IMR-90 (cell line): Measurements from ENCODE around the gene VWCE. TPM values are rescaled to one million over a fixed set of nuclear protein-coding genes. Genes with fewer than 3 reads are reported as not detected.
"Not testable (repeated sequence)": the region's sequence is repeated elsewhere in the genome, so short reads cannot be mapped to it uniquely, and the experiment has no call there.

Source experiments
- ATAC-seq: fragments of 200-7000 bp; cut with Tn5 transposase; 2 replicates; pipeline ENCODE4 v1.9.1; 2020; ENCODE audit warnings: low read depth, mild to moderate bottlenecking, moderate library complexity
- BruUV-seq: library from RNA; stranded (reverse); fragments of 400-500 nt; replicated peaks from 2 replicates; lab custom pipeline; 2021; lab: Mats Ljungman, UMichigan
- CTCF ChIA-PET: fragments of 300-600 bp; formaldehyde crosslinking; extraction: SDS; loops from one replicate; lab custom pipeline; 2021; ENCODE audit warnings: antibody characterized with exemption; lab: Yijun Ruan, JAX
- POLR2A ChIA-PET: fragments of 300-600 bp; sonication (Branson Sonifier 250); formaldehyde crosslinking; loops from one replicate; lab custom pipeline; 2022; ENCODE audit warnings: antibody characterized with exemption; ENCODE audit not compliant: unreplicated experiment; lab: Charles Lee
- DNase-seq: peaks from one replicate; pipeline ENCODE4 v3.0.0; 2013
- H2AFZ ChIP-seq: replicated peaks from 2 replicates; pipeline ENCODE3; 2013; ENCODE audit warnings: low read length, mild to moderate bottlenecking; ENCODE audit not compliant: poor library complexity
- H2AK5ac ChIP-seq: 2 replicates; pipeline ENCODE4 v1.6.1; 2013; ENCODE audit warnings: low read depth, low read length, inconsistent platforms
- H2AK9ac ChIP-seq: replicated peaks from 2 replicates; pipeline ENCODE3; 2013; ENCODE audit warnings: mild to moderate bottlenecking, low read depth, low read length, moderate library complexity; ENCODE audit not compliant: poor library complexity
- H2BK120ac ChIP-seq: 2 replicates; pipeline ENCODE4 v1.6.1; 2013; ENCODE audit warnings: low read depth, low read length, inconsistent platforms
- H2BK15ac ChIP-seq: 3 replicates; pipeline ENCODE4 v1.6.1; 2013; ENCODE audit warnings: low read depth, low read length, inconsistent platforms
- H2BK20ac ChIP-seq: 2 replicates; pipeline ENCODE4 v1.6.1; 2013; ENCODE audit warnings: low read depth, mild to moderate bottlenecking, inconsistent platforms, low read length, moderate library complexity
- H2BK5ac ChIP-seq: 2 replicates; pipeline ENCODE4 v1.6.1; 2013; ENCODE audit warnings: mild to moderate bottlenecking, low read depth, low read length, inconsistent platforms; ENCODE audit not compliant: poor library complexity, severe bottlenecking
- H3K14ac ChIP-seq: replicated peaks from 2 replicates; pipeline ENCODE4 v1.6.1; 2013; ENCODE audit warnings: low read depth, low read length, inconsistent platforms
- H3K18ac ChIP-seq: 2 replicates; pipeline ENCODE4 v1.6.1; 2013; ENCODE audit warnings: low read depth, low read length, control low read depth
- H3K23ac ChIP-seq: 2 replicates; pipeline ENCODE4 v1.6.1; 2013; ENCODE audit warnings: low read depth, low read length, inconsistent platforms
- H3K27ac ChIP-seq: 2 replicates; pipeline ENCODE4 v1.5.1; 2013; ENCODE audit warnings: mild to moderate bottlenecking, control low read depth, low read length; ENCODE audit not compliant: insufficient read depth
- H3K27me3 ChIP-seq: 2 replicates; pipeline ENCODE4 v1.6.1; 2013; ENCODE audit warnings: low read length; ENCODE audit not compliant: control insufficient read depth, insufficient read depth
- H3K36me3 ChIP-seq: 2 replicates; pipeline ENCODE4 v1.6.1; 2013; ENCODE audit warnings: low read length, mixed read lengths; ENCODE audit not compliant: control insufficient read depth, insufficient read depth
- H3K4ac ChIP-seq: 2 replicates; pipeline ENCODE4 v1.6.1; 2013; ENCODE audit warnings: low read depth, low read length, inconsistent platforms
- H3K4me1 ChIP-seq: 2 replicates; pipeline ENCODE4 v1.6.1; 2013; ENCODE audit warnings: low read length, mixed read lengths; ENCODE audit not compliant: control insufficient read depth, insufficient read depth
- H3K4me2 ChIP-seq: 2 replicates; pipeline ENCODE4 v1.6.1; 2013; ENCODE audit warnings: low read depth, mild to moderate bottlenecking, control low read depth, low read length, moderate library complexity
- H3K4me3 ChIP-seq: 2 replicates; pipeline ENCODE4 v1.5.1; 2013; ENCODE audit warnings: low read depth, mild to moderate bottlenecking, control low read depth, low read length, moderate library complexity; ENCODE audit not compliant: insufficient read depth
- H3K56ac ChIP-seq: 2 replicates; pipeline ENCODE4 v1.6.1; 2013; ENCODE audit warnings: low read length, inconsistent platforms; ENCODE audit not compliant: insufficient read depth; ENCODE audit errors: extremely low read depth
- H3K79me1 ChIP-seq, 2 experiments: 2 replicates each; pipeline ENCODE4 v1.6.1; 2013; ENCODE audit warnings: low read length in 2 of 2, inconsistent platforms in 1 of 2, low read depth in 1 of 2
- H3K9ac ChIP-seq: 2 replicates; pipeline ENCODE4 v1.6.1; 2013; ENCODE audit warnings: low read depth, low read length, control low read depth
- H3K9me1 ChIP-seq: 2 replicates; pipeline ENCODE4 v1.6.1; 2013; ENCODE audit warnings: low read length, inconsistent platforms; ENCODE audit not compliant: insufficient read depth
- H3K9me3 ChIP-seq: 2 replicates; pipeline ENCODE4 v1.6.1; 2013; ENCODE audit warnings: low read length; ENCODE audit not compliant: control insufficient read depth, insufficient read depth
- H4K20me1 ChIP-seq: 2 replicates; pipeline ENCODE4 v1.6.1; 2013; ENCODE audit warnings: low read length, inconsistent platforms; ENCODE audit not compliant: insufficient read depth
- H4K5ac ChIP-seq: 2 replicates; pipeline ENCODE4 v1.6.1; 2013; ENCODE audit warnings: mild to moderate bottlenecking, low read depth, low read length, control low read depth
- H4K8ac ChIP-seq, 2 experiments: 2 replicates each; pipeline ENCODE4 v1.6.1; 2013; ENCODE audit warnings: low read depth in 2 of 2, low read length in 2 of 2, control low read depth in 1 of 2, inconsistent platforms in 1 of 2
- H4K91ac ChIP-seq: 2 replicates; pipeline ENCODE4 v1.6.1; 2013; ENCODE audit warnings: low read depth, low read length, inconsistent platforms; ENCODE audit not compliant: insufficient read depth
- WGBS, 2 experiments: methylation state at CpG; one replicate each; pipeline versions ENCODE4 v1.1.5 to v1.1.7; 2013; ENCODE audit warnings: missing lambda C conversion rate in 2 of 2; ENCODE audit not compliant: insufficient read length in 1 of 2; ENCODE audit errors: extremely low coverage in 2 of 2; 5-methylcytosine and 5-hydroxymethylcytosine counted together
- dilution Hi-C: fragments of 300-500 bp; cut with HindIII; formaldehyde crosslinking; loops from one replicate; pipeline ENCODE4 v1.14.3; 2018; ENCODE audit warnings: low sequenced_read_pairs; ENCODE audit not compliant: unreplicated experiment
- in situ Hi-C: fragments of 300-500 bp; cut with MboI; formaldehyde crosslinking; loops from 3 replicates; pipeline ENCODE4 v1.14.3; 2019; ENCODE audit warnings: low sequenced_read_pairs, inconsistent platforms, mixed read lengths
- intact Hi-C: fragments of 100-400 bp; cut with micrococcal nuclease; formaldehyde crosslinking; loops from 2 replicates; pipeline ENCODE4 v1.10.0; 2022
- polyA plus RNA-seq, 3 experiments: library from polyadenylated mRNA; depleted of rRNA; stranded (reverse); fragments of >200 nt; gene quantifications; 2 replicates each; pipeline ENCODE4 v1.2.3, GENCODE V29; 2012; ENCODE audit warnings: low replicate concordance in 1 of 3
- total RNA-seq: library from RNA; depleted of rRNA; stranded (reverse); fragments of >200 nt; gene quantifications from 2 replicates; pipeline ENCODE4 v1.2.3, GENCODE V29; 2012

Gene VWCE
- total and polyA plus RNA-seq, 2 of the 4 experiments (the other 2 are of a cell fraction): under 0.01 to 1.1 TPM

GRCh38 chr11:61232548-61233145 is 62.5 kb downstream of the VWCE start:
- H3K4me1 ChIP-seq, H3K23ac ChIP-seq, H3K4me3 ChIP-seq, H3K9me3 ChIP-seq, H2BK15ac ChIP-seq, H3K4me2 ChIP-seq, BruUV-seq, H2AK9ac ChIP-seq, H2BK120ac ChIP-seq, ATAC-seq, H2BK5ac ChIP-seq, H4K8ac ChIP-seq, H3K9ac ChIP-seq, in situ Hi-C loops, H2AFZ ChIP-seq, H2BK20ac ChIP-seq, H4K5ac ChIP-seq, H3K27ac ChIP-seq, POLR2A ChIA-PET, H3K9me1 ChIP-seq, H2AK5ac ChIP-seq, H3K79me1 ChIP-seq, H3K4ac ChIP-seq, H3K27me3 ChIP-seq, H3K18ac ChIP-seq, H4K20me1 ChIP-seq, intact Hi-C loops, H3K14ac ChIP-seq, H3K56ac ChIP-seq, DNase-seq, H4K91ac ChIP-seq, dilution Hi-C loops, H3K36me3 ChIP-seq, CTCF ChIA-PET: not testable (repeated sequence)
- no CpG with 5 or more reads among the region's 3 CpGs for WGBS, 2 experiments

DNA sequence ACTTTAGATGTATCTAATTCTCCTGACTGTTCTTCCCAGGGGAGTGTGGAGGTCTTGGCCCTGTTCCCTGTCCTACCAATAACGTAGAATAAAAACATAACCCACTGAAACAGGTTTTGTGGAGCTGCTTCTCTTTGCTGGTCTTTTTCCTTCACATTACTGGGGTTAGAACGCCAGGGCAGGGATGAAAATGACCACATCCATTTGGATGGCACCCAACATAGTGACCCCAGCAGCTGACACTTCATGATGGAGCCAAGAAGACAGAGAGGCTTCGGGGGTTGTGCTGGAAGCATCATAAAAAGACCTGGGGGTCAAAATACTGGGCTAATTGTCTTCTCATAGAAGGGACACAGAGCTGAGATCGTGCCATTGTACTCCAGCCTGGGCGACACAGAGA is 63.5 kb downstream of the VWCE start:
- H3K4me1 ChIP-seq, H2AK9ac ChIP-seq, H3K9ac ChIP-seq, H2BK120ac ChIP-seq, in situ Hi-C loops, H4K20me1 ChIP-seq, H4K91ac ChIP-seq, H3K9me1 ChIP-seq, intact Hi-C loops, H3K79me1 ChIP-seq, H3K18ac ChIP-seq, H3K27ac ChIP-seq, H2BK5ac ChIP-seq, H3K27me3 ChIP-seq, H3K36me3 ChIP-seq, H3K14ac ChIP-seq, H3K4me3 ChIP-seq, H3K4me2 ChIP-seq, H2BK15ac ChIP-seq, H3K56ac ChIP-seq, DNase-seq, H2AFZ ChIP-seq, H4K8ac ChIP-seq, BruUV-seq, H3K9me3 ChIP-seq, H3K23ac ChIP-seq, dilution Hi-C loops, H4K5ac ChIP-seq, H2BK20ac ChIP-seq, H2AK5ac ChIP-seq, H3K4ac ChIP-seq, CTCF ChIA-PET, ATAC-seq, POLR2A ChIA-PET: not testable (repeated sequence)
- no CpG with 5 or more reads among the region's 5 CpGs for WGBS, 2 experiments
